Measurements from ENCODE around the gene HOOK2.

- TF ChIP-seq BACH1 (IDR thresholded peaks at IDR 0.05; ENCODE audit: low read length) (no peak), SIN3A (conservative IDR thresholded peaks at IDR 0.05 in 1 of 2, IDR thresholded peaks at IDR 0.05 in 1 of 2; ENCODE audit: low read depth in 1 of 2, low read length in 2 of 2) (no peak), POLR2A (IDR thresholded peaks at IDR 0.05; ENCODE audit: control extremely low read depth in 1 of 2, low read depth in 2 of 2, low read length in 2 of 2) (no peak), CTCF (IDR thresholded peaks at IDR 0.05; ENCODE audit: control extremely low read depth in 1 of 3, insufficient read depth in 1 of 3, low read depth in 1 of 3, low read length in 3 of 3) (no peak), CHD1 (IDR thresholded peaks at IDR 0.05; ENCODE audit: low read depth, low read length) (no peak), TBP (IDR thresholded peaks at IDR 0.05; ENCODE audit: low read depth, low read length) (no peak), RNF2 (IDR thresholded peaks at IDR 0.05; ENCODE audit: borderline replicate concordance, low read depth, low read length, missing control alignments, poor library complexity, severe bottlenecking) (no peak), ZNF274 (IDR thresholded peaks at IDR 0.05; ENCODE audit: borderline replicate concordance, extremely low read depth, low read length) (no peak), CEBPB (IDR thresholded peaks at IDR 0.05; ENCODE audit: low read depth, low read length) (no peak), YY1 (IDR thresholded peaks at IDR 0.05; ENCODE audit: low read depth, low read length) (no peak), POLR2AphosphoS5 (IDR thresholded peaks at IDR 0.05; ENCODE audit: low read depth, low read length) (no peak), EZH2 (IDR thresholded peaks at IDR 0.05; ENCODE audit: low read depth, low read length, severe bottlenecking) (no peak), EGR1 (IDR thresholded peaks at IDR 0.05; ENCODE audit: borderline replicate concordance, low read depth, low read length) (no peak)
Observed at GRCh38 chr19:12782174-12782423, 6.7 kb upstream of the HOOK2 start.
